GM21619 (cell line): ENCODE measurements around the gene SSTR1.

Experiments
- ATAC-seq: cut with Tn5 transposase; IDR thresholded peaks from one replicate; pipeline ENCODE4 v1.9.1; 2021; ENCODE audit not compliant: unreplicated experiment

The SSTR1 gene

GRCh38 chr14:38202444-38203191, 5.1 kb upstream of the SSTR1 start:
- no peak for ATAC-seq

- ATAC-seq: no peak
Measured at GRCh38 chr14:38203929-38204718, 3.6 kb upstream of the SSTR1 start.

- ATAC-seq: no peak
Measured at GRCh38 chr14:38204719-38205115, 3.0 kb upstream of the SSTR1 start.

- ATAC-seq: no peak
Measured at GRCh38 chr14:38205119-38205813, 2.4 kb upstream of the SSTR1 start.

- no peak for ATAC-seq
Measured at GRCh38 chr14:38205949-38206665, 1.6 kb upstream of the SSTR1 start.

- ATAC-seq: no peak
Measured at GRCh38 chr14:38206689-38207376, 871 bp upstream of the SSTR1 start.

GRCh38 chr14:38207377-38207735, 348 bp upstream of the SSTR1 start:
- ATAC-seq: no peak

- ATAC-seq: no peak
Measured at GRCh38 chr14:38208618-38209562, 1.2 kb downstream of the SSTR1 start.

- ATAC-seq: no peak
Measured at GRCh38 chr14:38209572-38210557, 2.2 kb downstream of the SSTR1 start.

- ATAC-seq: no peak
Measured at GRCh38 chr14:38210587-38211216, 3.0 kb downstream of the SSTR1 start.

- no peak for ATAC-seq
Measured at GRCh38 chr14:38211255-38211735, 3.6 kb downstream of the SSTR1 start.

GRCh38 chr14:38212111-38212510, 4.4 kb downstream of the SSTR1 start:
- ATAC-seq: no peak

- no peak for ATAC-seq
Measured at GRCh38 chr14:38213001-38213400, 5.3 kb downstream of the SSTR1 start.

- no peak for ATAC-seq
Measured at GRCh38 chr14:38217553-38217952, 9.8 kb downstream of the SSTR1 start.

GRCh38 chr14:38221077-38221476, 13.4 kb downstream of the SSTR1 start:
- no peak for ATAC-seq

GRCh38 chr14:38224338-38224737, 16.6 kb downstream of the SSTR1 start:
- no peak for ATAC-seq

- no peak for ATAC-seq
Measured at GRCh38 chr14:38225946-38226345, 18.2 kb downstream of the SSTR1 start.

- no peak for ATAC-seq
Measured at GRCh38 chr14:38226366-38226765, 18.7 kb downstream of the SSTR1 start.
